Vagina (tissue), 2 donors: Measurements from ENCODE around the gene RTL1.

Source experiments
- POLR2A ChIP-seq, 2 donors: fragments of 450-650 bp; IDR thresholded peaks; one replicate each; pipeline ENCODE4 v1.6.1; 2017; ENCODE audit warnings: antibody characterized with exemption in 2 of 2, mild to moderate bottlenecking in 2 of 2, moderate library complexity in 2 of 2
- POLR2AphosphoS5 ChIP-seq, 2 donors: sonication (generic); formaldehyde crosslinking; IDR thresholded peaks; one replicate each; pipeline ENCODE4 v1.9.0; 2017; ENCODE audit warnings: antibody characterized with exemption in 2 of 2, mild to moderate bottlenecking in 2 of 2, low read depth in 1 of 2; ENCODE audit not compliant: insufficient read depth in 1 of 2
- TF ChIP-seq, protein P1 (sequence below), 3 experiments: fragments of 450-650 bp in 2 of 3; fragments of 200-600 bp in 1 of 3; sonication (generic) in 1 of 3; IDR thresholded peaks; one replicate each; pipeline ENCODE4 v1.5.1; 2017 to 2019; ENCODE audit warnings: antibody characterized with exemption in 3 of 3, mild to moderate bottlenecking in 2 of 3, moderate library complexity in 2 of 3

DNA sequence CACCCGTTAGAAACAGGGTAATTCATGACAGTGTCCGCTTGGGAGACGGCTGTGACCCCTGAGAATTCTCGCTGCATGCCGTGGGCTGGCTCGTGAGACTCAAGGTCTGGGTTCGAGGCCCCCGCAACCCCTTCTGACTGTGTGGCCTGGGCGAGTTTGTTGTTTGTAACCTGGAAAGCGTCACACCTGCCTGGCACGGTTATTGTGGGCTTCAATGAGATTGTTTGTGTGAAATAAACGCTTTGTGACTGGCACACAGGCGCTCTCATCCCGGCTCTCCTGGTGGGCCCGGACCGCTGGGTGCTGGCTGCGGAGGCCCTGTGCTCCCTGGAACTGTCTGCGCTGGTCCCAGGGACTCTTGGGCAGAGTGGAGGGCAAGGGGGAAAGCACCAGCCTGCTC is 43.7 kb downstream of the RTL1 start:
- TF ChIP-seq, protein P1, sequence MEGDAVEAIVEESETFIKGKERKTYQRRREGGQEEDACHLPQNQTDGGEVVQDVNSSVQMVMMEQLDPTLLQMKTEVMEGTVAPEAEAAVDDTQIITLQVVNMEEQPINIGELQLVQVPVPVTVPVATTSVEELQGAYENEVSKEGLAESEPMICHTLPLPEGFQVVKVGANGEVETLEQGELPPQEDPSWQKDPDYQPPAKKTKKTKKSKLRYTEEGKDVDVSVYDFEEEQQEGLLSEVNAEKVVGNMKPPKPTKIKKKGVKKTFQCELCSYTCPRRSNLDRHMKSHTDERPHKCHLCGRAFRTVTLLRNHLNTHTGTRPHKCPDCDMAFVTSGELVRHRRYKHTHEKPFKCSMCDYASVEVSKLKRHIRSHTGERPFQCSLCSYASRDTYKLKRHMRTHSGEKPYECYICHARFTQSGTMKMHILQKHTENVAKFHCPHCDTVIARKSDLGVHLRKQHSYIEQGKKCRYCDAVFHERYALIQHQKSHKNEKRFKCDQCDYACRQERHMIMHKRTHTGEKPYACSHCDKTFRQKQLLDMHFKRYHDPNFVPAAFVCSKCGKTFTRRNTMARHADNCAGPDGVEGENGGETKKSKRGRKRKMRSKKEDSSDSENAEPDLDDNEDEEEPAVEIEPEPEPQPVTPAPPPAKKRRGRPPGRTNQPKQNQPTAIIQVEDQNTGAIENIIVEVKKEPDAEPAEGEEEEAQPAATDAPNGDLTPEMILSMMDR (IDR thresholded peaks at IDR 0.05) = no peak
- TF ChIP-seq POLR2A (IDR thresholded peaks at IDR 0.05) (no peak), POLR2AphosphoS5 (IDR thresholded peaks at IDR 0.05; ENCODE audit: insufficient read depth in 1 of 2, low read depth in 1 of 2) (no peak)
